Measurements from ENCODE around the gene CXCR5. TPM values are rescaled to one million over a fixed set of nuclear protein-coding genes. Genes with fewer than 3 reads are reported as not detected.

The CXCR5 gene
- total and polyA plus RNA-seq, 2 of the 4 experiments (the other 2 are of a cell fraction): not detected

DNA sequence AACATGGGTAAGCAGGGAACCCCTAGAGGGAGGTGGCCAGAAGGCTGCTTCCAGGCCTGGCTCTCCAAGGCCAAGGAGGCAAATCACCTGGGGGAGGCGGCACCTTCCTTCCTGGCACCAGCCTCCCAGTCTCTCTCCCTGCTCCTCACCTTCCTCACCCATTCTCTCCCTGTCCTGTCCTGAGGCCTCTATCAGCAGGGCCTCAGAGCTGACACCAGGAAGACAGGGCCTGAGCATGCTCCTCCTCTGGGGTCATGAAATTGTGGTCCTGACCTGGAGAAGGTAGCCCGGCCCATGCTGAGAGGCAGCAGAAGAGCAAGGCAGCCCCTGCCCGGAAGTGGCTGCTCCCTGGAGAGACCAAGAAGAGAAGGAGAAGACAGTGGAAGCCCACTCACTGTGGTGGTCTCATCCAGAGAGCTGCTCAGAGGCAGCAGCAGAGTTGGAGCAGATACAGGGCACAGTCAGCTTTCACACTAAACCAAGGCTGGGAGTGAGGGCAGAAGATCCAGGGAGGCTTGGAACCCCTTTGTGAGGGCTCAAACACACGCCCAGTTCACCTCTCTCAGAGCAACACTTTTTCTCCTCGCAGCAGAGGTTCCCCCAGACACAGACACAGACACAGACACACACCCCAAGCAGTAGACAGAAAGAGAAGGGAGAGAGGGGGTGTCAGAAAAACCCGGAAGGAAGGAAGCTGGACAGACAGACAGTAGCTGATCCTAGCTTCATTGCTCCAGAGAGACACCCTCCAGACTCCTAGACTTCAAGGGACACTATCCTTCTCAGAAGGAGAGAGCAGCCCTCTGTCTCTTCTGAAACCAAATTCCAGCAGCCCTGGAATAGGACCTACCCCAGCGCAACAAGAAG, 40.3 kb downstream of the CXCR5 start (continued):
- TF ChIP-seq, protein P1, sequence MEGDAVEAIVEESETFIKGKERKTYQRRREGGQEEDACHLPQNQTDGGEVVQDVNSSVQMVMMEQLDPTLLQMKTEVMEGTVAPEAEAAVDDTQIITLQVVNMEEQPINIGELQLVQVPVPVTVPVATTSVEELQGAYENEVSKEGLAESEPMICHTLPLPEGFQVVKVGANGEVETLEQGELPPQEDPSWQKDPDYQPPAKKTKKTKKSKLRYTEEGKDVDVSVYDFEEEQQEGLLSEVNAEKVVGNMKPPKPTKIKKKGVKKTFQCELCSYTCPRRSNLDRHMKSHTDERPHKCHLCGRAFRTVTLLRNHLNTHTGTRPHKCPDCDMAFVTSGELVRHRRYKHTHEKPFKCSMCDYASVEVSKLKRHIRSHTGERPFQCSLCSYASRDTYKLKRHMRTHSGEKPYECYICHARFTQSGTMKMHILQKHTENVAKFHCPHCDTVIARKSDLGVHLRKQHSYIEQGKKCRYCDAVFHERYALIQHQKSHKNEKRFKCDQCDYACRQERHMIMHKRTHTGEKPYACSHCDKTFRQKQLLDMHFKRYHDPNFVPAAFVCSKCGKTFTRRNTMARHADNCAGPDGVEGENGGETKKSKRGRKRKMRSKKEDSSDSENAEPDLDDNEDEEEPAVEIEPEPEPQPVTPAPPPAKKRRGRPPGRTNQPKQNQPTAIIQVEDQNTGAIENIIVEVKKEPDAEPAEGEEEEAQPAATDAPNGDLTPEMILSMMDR (conservative IDR thresholded peaks at IDR 0.05; ENCODE audit: low read depth, low read length): no peak
- TF ChIP-seq MAFK (IDR thresholded peaks at IDR 0.05; ENCODE audit: low read depth, low read length): no peak
